Right cardiac atrium (tissue), 5 donors: Measurements from ENCODE around the gene LCN2. TPM values are rescaled to one million over a fixed set of nuclear protein-coding genes. Genes with fewer than 3 reads are reported as not detected.

ENCODE experiments used
- ATAC-seq, 2 donors: fragments of 200-7000 bp; cut with Tn5 transposase; one replicate each; pipeline versions ENCODE4 v1.8.0 to v1.9.1; 2020; ENCODE audit warnings: moderate library complexity in 2 of 2, mild to moderate bottlenecking in 1 of 2
- DNase-seq, 3 donors: peaks; one replicate each; pipeline ENCODE4 v3.0.0-alpha.2; 2020
- H3K27ac ChIP-seq: one replicate; pipeline ENCODE4 v1.5.1; 2013; ENCODE audit warnings: mild to moderate bottlenecking, low read length, control low read depth, moderate library complexity
- H3K27me3 ChIP-seq: one replicate; pipeline ENCODE4 v1.6.1; 2013; ENCODE audit not compliant: control insufficient read depth, insufficient read depth
- H3K4me1 ChIP-seq: one replicate; pipeline ENCODE4 v1.6.1; 2013; ENCODE audit warnings: low read length; ENCODE audit not compliant: control insufficient read depth, insufficient read depth
- H3K4me3 ChIP-seq: one replicate; pipeline ENCODE4 v1.5.1; 2013; ENCODE audit warnings: low read length, control low read depth
- H3K9me3 ChIP-seq: one replicate; pipeline ENCODE4 v1.6.1; 2013; ENCODE audit warnings: low read length; ENCODE audit not compliant: control insufficient read depth
- WGBS: extraction: QIAGEN DNeasy Blood & Tissue Kit; methylation state at CpG from one replicate; pipeline ENCODE4 v1.1.7; 2013; 5-methylcytosine and 5-hydroxymethylcytosine counted together
- intact Hi-C, 4 donors: fragments of 100-400 bp; cut with DNase I; formaldehyde crosslinking; loops; one replicate each; pipeline versions ENCODE4 v1.11.0 to v1.14.0; 2022 to 2023
- polyA plus RNA-seq: library from polyadenylated mRNA; stranded (reverse); fragments of 200-250 nt; gene quantifications from one replicate; pipeline ENCODE4 v1.2.3, GENCODE V29; 2013
- total RNA-seq, 4 donors: library from RNA; stranded (reverse); fragmentation: NEBNext Ultra II Directional; extraction: Animal tissue kit (Norgen Biotek cat#: 25700); gene quantifications; one replicate each; pipeline ENCODE4 v1.2.1, GENCODE V29; 2021
- donor health status: healthy with polysubstance abuse.
- donor health status: DM: no; HTN: yes; CAD: no.
- donor health status: DM: no; HTN: no; CAD: no.
- donor health status: DM: no; HTN: yes; CAD: no; lungs with severe emphysema.
- donor health status: DM: yes; HTN: yes; CAD: no.

Gene LCN2
- total and polyA plus RNA-seq, 5 donors = 0.16 TPM; not detected in 4

DNA sequence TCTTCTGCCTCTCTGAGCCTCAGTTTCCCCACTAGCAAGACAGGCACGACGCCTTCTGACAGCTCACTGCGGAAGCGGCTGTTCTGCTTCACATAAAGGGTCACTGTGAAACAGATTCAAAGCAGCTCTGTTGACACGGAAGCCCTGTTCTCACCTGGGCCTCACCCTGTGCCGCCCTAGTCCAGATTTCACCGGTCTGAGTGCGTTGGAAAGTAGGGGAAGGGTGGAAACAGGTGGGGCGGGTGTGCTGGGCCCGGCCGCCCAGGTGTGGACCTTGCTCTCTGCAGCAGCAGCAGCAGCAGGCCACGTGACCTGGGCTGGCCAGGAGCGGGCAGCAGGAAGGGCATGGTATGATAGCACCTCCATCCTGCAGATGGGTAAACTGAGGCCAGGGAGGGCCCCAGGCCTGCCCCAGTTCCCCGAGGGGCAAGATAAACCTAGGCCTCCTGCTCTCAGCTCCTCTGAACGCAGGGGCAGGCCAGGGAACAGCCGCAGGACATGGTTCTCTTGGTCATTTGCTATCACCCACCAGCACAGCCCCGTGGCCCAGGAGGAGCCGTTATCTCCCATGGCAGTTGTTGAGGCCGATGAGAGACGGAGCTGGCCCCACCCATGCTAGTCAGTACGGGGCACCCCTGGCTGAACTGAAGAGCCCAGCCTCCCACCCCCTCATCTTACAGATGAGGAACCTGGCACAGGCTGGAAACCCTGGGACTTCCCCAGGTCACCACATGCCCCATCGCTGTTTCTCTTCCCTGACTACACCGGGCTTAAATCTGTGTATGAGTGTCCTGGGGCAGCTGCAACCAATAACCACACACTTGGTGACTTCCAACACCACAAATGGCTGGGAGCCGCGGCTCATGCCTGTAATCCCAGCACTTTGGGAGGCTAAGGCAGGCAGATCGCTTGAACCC lies 33.8 kb upstream of the LCN2 start:
- Histone ChIP-seq H3K27me3 (no peaks in the 10 kb centered on the region), H3K9me3 (no peaks in the 10 kb centered on the region), H3K27ac (no peak overlapping the region), H3K4me1 (no peaks in the 10 kb centered on the region), H3K4me3 (no peak overlapping the region)
- DNase-seq (peak in 2 of 3 donors; percentile 14 to 44), ATAC-seq (no peak)
- 87% methylated on average over 26 of the region's 26 CpGs for WGBS
- intact Hi-C loops = loop anchor here (5.0 to 10.0 kb wide), 3 partner anchors 78 to 173 kb away; no protein-coding TSS in a partner anchor

DNA sequence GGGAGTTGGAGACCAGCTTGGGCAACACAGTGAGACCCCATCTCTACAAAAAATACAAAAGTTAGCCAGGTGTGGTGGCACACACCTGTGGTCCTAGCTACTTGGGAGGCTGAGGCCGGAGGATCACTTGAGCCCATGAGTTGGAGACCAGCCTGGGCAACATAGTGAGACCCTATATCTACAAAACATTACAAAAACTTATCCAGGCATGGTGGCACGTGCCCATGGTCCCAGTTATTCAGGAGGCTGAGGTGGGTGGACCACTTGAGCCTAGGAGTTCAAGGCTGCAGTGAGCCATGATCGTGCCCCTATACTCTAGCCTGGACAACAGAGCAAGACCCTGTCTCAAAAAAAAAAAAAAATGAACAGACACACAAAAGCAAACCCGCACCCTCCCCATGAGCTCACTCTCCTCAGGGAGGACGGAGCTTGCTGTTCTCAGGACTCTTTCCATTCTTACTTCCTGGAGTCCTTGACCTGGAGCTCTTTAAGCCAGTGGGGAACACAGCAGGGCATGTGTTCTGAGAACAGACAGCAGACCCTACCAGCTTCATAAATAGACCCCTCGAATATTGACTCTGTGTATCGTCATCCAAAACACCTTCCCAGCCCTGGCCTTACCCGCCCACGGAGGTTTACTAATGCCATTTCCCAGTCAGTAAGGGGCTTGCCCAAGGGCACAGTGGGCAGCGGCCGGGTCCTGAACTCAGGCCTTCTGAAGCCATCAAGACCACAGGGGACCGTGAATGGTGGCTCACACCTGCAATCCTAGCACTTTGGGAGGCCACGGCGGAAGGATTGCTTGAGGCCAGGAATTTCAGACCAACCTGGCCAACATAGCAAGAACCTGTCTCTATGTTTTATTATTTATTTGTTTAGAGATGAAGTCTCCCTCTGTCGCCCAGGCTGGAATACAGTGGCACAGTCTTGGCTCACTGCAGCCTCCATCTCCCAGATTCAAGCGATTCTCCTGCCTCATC lies 32.9 kb upstream of the LCN2 start:
- DNase-seq = peak in 1 of 3 donors; percentile 44
- WGBS = 88% methylated on average over 16 of the region's 16 CpGs
- Histone ChIP-seq H3K27ac (no peak overlapping the region), H3K9me3 (no peaks in the 10 kb centered on the region), H3K27me3 (no peaks in the 10 kb centered on the region), H3K4me1 (no peaks in the 10 kb centered on the region), H3K4me3 (no peak overlapping the region)
- intact Hi-C loops = loop anchor here (5.0 to 10.0 kb wide), 3 partner anchors 79 to 174 kb away; no protein-coding TSS in a partner anchor
- no peak for ATAC-seq

DNA sequence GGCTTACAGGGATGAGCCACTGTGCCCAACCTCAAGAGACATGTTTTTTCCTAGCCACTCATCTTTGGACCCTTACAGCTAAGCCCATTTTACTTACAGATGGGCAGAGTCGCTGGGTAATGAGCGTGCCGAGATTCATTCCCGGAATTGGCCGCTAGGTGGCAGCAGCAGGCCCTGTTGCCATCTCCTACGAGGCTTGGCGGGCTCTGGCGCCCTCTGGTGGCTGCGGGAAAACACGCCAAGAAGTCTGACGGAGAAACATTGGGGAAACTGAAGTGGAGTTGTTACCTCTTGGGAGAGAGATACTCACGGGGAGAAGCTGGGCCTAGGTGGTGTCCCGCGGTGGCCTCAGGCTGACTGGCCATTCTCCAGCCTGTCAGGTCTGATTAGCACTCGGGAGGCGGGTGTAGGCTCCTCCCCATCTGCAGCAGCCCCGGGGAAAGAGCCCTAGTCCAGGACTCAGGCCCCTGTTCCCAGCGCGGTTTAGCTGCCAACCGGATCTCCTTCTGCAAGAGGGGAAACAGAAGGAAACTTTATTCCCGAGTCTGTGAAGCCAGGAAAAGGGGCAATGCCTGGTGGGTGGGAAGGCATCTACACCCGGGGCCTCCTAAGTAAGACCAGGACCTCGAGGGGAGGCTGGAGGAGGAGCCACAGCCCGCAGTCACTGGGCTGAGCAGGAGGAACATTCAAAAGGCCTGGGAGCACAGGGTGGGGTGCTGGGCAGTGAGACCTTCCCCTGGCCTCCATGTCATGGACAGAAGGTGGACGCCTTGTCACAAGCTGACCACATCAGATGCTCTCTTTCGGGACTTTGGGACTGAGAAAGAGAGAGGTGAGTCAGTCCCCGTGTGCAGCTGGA lies 31.4 kb upstream of the LCN2 start:
- ATAC-seq (peak; percentile 58 to 60), DNase-seq (peak; percentile 95 to 98 (median 98))
- intact Hi-C loops = loop anchor here (5.0 to 10.0 kb wide), 3 partner anchors 81 to 176 kb away; no protein-coding TSS in a partner anchor
- Histone ChIP-seq H3K27me3 (no peaks in the 10 kb centered on the region), H3K9me3 (no peaks in the 10 kb centered on the region), H3K4me3 (no peak overlapping the region), H3K27ac (no peak overlapping the region), H3K4me1 (no peaks in the 10 kb centered on the region)
- WGBS = 8% methylated on average over 27 of the region's 27 CpGs

DNA sequence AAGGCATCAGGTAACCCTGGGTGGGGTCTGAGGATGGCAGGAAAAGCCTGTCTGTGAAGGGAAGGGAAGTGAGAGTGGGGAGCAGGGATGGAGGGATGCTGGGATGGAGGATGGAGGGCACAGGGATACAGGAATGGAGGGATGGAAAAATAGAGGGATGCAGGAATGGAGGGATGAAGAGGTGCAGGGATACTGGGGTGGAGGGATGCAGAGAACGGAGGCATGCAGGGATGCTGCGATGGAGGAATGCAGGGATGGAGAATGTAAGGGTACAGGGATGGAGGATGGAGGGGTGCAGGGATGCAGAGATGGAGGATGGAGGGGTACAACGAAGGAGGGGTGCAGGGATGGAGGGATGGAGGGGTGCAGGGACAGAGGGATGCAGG lies 30.8 kb upstream of the LCN2 start:
- WGBS = 43% methylated on average over 3 of the region's 3 CpGs
- Histone ChIP-seq H3K4me1 (no peaks in the 10 kb centered on the region), H3K4me3 (no peak overlapping the region), H3K9me3 (no peaks in the 10 kb centered on the region), H3K27ac (no peak overlapping the region), H3K27me3 (no peaks in the 10 kb centered on the region)
- intact Hi-C loops = loop anchor here (5.0 to 10.0 kb wide), 3 partner anchors 81 to 176 kb away; no protein-coding TSS in a partner anchor
- DNase-seq (peak in 2 of 3 donors; percentile 2 to 10), ATAC-seq (peak in 1 of 2 donors; percentile 2)

DNA sequence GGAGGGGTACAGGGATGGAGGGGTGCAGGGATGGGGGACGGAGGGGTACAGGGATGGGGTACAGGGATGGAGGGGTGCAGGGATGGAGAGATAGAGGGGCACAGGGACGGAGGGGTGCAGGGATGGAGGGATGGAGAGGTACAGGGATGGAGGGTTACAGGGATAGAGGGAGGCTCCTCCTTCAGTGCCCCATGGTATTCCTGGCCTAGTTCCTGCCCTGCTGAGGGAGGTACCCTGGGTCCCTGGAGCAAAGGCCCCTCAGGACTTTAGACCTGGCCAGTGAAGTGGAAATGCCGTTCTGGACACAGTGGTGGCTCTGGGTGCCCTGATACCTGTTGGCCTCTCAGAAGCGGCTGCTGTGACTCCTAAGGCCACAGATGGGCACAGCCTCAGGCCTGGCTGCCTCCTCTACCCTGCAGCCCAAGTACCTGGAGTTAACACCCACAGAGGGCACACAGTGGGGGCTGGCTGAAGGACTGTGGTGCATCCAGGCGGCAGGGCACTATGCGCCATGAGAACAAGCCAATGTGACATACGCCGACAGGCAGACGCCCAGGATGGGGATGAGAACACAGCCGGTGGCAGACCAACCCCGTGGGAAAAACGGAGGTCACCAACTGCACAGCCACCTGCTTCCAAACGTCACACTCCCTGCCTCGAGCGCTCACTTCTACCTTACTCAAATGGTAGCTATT lies 30.1 kb upstream of the LCN2 start:
- no peak overlapping the region for H3K27ac ChIP-seq
- peak in 1 of 2 donors; percentile 1 for ATAC-seq

DNA sequence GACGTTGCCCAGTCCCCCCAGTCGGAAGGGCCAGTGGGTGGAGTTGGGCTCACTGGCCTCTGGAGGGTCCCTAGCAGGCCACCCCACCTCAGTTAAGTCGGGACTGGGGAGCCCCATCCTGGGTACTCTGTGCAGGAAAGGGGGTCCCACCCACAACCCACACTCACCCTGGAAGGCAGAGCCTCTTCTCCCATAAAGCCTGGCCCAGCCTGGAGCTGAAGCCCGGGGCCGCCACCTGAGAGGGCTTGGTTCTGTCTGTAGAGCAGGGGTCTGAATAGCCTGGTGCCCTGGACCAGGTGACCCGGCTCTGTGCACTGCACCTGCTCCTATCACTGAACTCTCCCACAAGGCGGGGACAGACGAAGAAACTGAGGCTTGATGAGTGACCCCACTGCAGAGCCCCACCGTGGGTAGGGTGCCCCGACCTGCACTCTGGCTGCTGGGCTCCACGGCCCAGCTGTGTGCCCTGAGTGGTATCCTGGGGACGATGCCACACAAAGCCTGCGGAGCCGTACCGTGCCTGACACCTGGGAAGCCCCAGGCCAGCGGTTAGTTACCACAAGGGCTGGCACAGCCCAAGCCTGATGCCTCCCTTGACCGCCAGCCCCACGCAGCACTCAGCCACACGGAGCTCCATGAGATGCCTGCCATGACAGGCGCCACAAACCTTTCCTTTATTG lies 29.1 kb upstream of the LCN2 start:
- Histone ChIP-seq H3K27me3 (no peaks in the 10 kb centered on the region), H3K4me1 (no peaks in the 10 kb centered on the region), H3K9me3 (no peaks in the 10 kb centered on the region), H3K27ac (no peak overlapping the region), H3K4me3 (no peak overlapping the region)
- intact Hi-C loops = no loop called here
- 85% methylated on average over 20 of the region's 20 CpGs for WGBS
- ATAC-seq = no peak
- DNase-seq = peak in 2 of 3 donors; percentile 14 to 57

More for the DNA sequence above, 30.1 kb upstream of the LCN2 start:
- Histone ChIP-seq H3K9me3 (no peaks in the 10 kb centered on the region), H3K4me1 (no peaks in the 10 kb centered on the region), H3K27me3 (no peaks in the 10 kb centered on the region), H3K4me3 (no peak overlapping the region)
- 74% methylated on average over 15 of the region's 15 CpGs for WGBS
- peak in 2 of 3 donors; percentile 13 to 52 for DNase-seq
- intact Hi-C loops = loop anchor here (5.0 to 10.0 kb wide), 3 partner anchors 82 to 177 kb away; no protein-coding TSS in a partner anchor

DNA sequence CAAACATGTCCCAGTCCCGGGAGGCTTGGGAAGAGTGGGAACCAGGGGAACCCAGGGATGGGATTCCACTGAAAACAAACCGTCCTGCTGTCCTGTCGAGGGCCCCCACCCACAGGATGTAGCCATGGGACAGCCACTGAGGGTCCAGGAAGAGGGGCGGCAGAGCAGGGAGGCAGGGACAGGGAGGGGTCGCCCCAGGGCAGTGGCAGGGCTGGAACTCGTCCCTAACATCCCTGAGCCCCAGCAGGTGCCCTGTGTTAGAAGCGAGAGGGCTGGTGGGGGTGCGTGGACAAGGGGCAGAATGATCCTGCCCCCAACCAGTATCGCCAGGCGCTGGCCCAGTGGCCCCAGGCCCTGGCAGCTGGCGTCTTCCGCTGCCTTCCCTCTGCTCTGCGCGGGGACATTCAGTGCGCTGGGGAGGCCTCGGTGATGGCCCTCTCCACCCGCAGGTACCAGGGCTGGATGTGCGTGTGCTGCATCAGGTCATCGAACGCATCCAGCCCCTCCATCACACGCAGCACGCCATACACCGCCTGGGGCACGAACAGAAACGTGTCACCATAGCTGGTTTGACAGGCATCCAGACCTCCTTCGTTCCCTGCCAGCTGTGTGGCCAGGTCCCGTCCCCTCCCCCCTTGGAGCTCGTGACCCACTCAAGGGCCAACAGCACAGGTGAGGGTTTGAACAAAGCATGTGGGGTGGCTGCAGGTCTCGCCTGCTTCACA lies 28.4 kb upstream of the LCN2 start:
- 82% methylated on average over 29 of the region's 29 CpGs for WGBS
- H3K4me1 ChIP-seq = peaks cover under 1% of the 10 kb centered on the region
- intact Hi-C loops = no loop called here
- DNase-seq = peak; percentile 12 to 55 (median 35)
- no peaks in the 10 kb centered on the region for H3K9me3 ChIP-seq
- no peak overlapping the region for H3K27ac ChIP-seq
- H3K4me3 ChIP-seq = no peak overlapping the region
- no peak for ATAC-seq
- no peaks in the 10 kb centered on the region for H3K27me3 ChIP-seq

DNA sequence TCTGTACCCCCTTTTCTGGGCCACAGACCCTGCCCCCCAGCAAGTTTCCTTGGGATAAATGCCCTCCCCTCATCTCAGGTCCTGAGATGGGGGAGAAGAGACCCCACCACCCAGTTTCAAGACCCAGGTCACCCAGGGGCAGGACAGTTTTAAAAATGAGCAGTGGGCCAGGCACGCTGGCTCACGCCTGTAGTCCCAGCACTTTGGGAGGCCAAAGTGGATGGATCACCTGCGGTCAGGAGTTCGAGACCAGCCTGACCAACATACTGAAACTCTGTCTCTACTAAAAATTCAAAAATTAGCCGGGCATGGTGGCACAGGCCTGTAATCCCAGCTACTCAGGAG lies 27.8 kb upstream of the LCN2 start:
- ATAC-seq = no peak
- Histone ChIP-seq H3K27me3 (no peaks in the 10 kb centered on the region), H3K27ac (no peak overlapping the region), H3K4me3 (no peak overlapping the region), H3K9me3 (no peaks in the 10 kb centered on the region), H3K4me1 (peaks cover 3% of the 10 kb centered on the region)
- WGBS = 95% methylated on average over 5 of the region's 5 CpGs
- intact Hi-C loops = no loop called here
- DNase-seq = peak in 2 of 3 donors; percentile 5 to 23
